Measurements from ENCODE around the gene ZNHIT6.
A peak's percentile ranks its signal among the peaks of the same experiment; 100 is the strongest.
"Not testable (repeated sequence)": the region's sequence is repeated elsewhere in the genome, so short reads cannot be mapped to it uniquely, and the experiment has no call there.

The ZNHIT6 gene

GRCh38 chr1:85663382-85663781 lies 44.9 kb downstream of the ZNHIT6 start:
- DNase-seq = no peak

GRCh38 chr1:85661767-85662166 lies 46.5 kb downstream of the ZNHIT6 start:
- DNase-seq = no peak

- no peak for DNase-seq
These were observed 47.7 kb downstream of the ZNHIT6 start for GRCh38 chr1:85660541-85660940.

- no peak for DNase-seq
These were observed 49.1 kb downstream of the ZNHIT6 start for GRCh38 chr1:85659174-85659573.

- no peak for DNase-seq
These were observed 51.3 kb downstream of the ZNHIT6 start for GRCh38 chr1:85656948-85657347.

GRCh38 chr1:85656256-85656655 lies 52.0 kb downstream of the ZNHIT6 start:
- no peak for DNase-seq

- no peak for DNase-seq
These were observed 52.9 kb downstream of the ZNHIT6 start for GRCh38 chr1:85655315-85655714.

- peak; percentile 51 for DNase-seq
These were observed 54.0 kb downstream of the ZNHIT6 start for GRCh38 chr1:85654066-85654782.

- DNase-seq = no peak
These were observed 55.9 kb downstream of the ZNHIT6 start for GRCh38 chr1:85652327-85652726.

- no peak for DNase-seq
These were observed 57.6 kb downstream of the ZNHIT6 start for GRCh38 chr1:85650645-85651044.

GRCh38 chr1:85649591-85649990 lies 58.6 kb downstream of the ZNHIT6 start:
- no peak for DNase-seq

- DNase-seq = not testable (repeated sequence)
These were observed 66.4 kb downstream of the ZNHIT6 start for GRCh38 chr1:85641598-85642556.

- not testable (repeated sequence) for DNase-seq
These were observed 68.3 kb downstream of the ZNHIT6 start for GRCh38 chr1:85639920-85640319.

- DNase-seq = no peak
These were observed 69.8 kb downstream of the ZNHIT6 start for GRCh38 chr1:85638412-85638811.

GRCh38 chr1:85630493-85630892 lies 77.7 kb downstream of the ZNHIT6 start:
- DNase-seq = no peak

- no peak for DNase-seq
These were observed 78.7 kb downstream of the ZNHIT6 start for GRCh38 chr1:85629532-85629920.

GRCh38 chr1:85628791-85629531 lies 79.3 kb downstream of the ZNHIT6 start:
- DNase-seq = peak; percentile 91

- no peak for DNase-seq
These were observed 81.4 kb downstream of the ZNHIT6 start for GRCh38 chr1:85626818-85627217.

- DNase-seq = no peak
These were observed 83.9 kb downstream of the ZNHIT6 start for GRCh38 chr1:85624361-85624760.

- DNase-seq = peak; percentile 95
These were observed 85.2 kb downstream of the ZNHIT6 start for GRCh38 chr1:85623061-85623471.

GRCh38 chr1:85621430-85621829 lies 86.8 kb downstream of the ZNHIT6 start:
- DNase-seq = no peak

- DNase-seq = peak; percentile 57
These were observed 90.6 kb downstream of the ZNHIT6 start for GRCh38 chr1:85617633-85618100.

GRCh38 chr1:85616736-85617135 lies 91.5 kb downstream of the ZNHIT6 start:
- DNase-seq = no peak

Data from EL (cell line).